IMR-90 (cell line): ENCODE measurements around the gene WDR3. TPM values are rescaled to one million over a fixed set of nuclear protein-coding genes. Genes with fewer than 3 reads are reported as not detected.
"Not testable (repeated sequence)": the region's sequence is repeated elsewhere in the genome, so short reads cannot be mapped to it uniquely, and the experiment has no call there.

Experiments
- ATAC-seq: fragments of 200-7000 bp; cut with Tn5 transposase; 2 replicates; pipeline ENCODE4 v1.9.1; 2020; ENCODE audit warnings: low read depth, mild to moderate bottlenecking, moderate library complexity
- BruUV-seq: library from RNA; stranded (reverse); fragments of 400-500 nt; replicated peaks from 2 replicates; lab custom pipeline; 2021; lab: Mats Ljungman, UMichigan
- CTCF ChIA-PET: fragments of 300-600 bp; formaldehyde crosslinking; extraction: SDS; loops from one replicate; lab custom pipeline; 2021; ENCODE audit warnings: antibody characterized with exemption; lab: Yijun Ruan, JAX
- POLR2A ChIA-PET: fragments of 300-600 bp; sonication (Branson Sonifier 250); formaldehyde crosslinking; loops from one replicate; lab custom pipeline; 2022; ENCODE audit warnings: antibody characterized with exemption; ENCODE audit not compliant: unreplicated experiment; lab: Charles Lee
- DNase-seq: peaks from one replicate; pipeline ENCODE4 v3.0.0; 2013
- H2AFZ ChIP-seq: replicated peaks from 2 replicates; pipeline ENCODE3; 2013; ENCODE audit warnings: low read length, mild to moderate bottlenecking; ENCODE audit not compliant: poor library complexity
- H2AK5ac ChIP-seq: 2 replicates; pipeline ENCODE4 v1.6.1; 2013; ENCODE audit warnings: low read depth, low read length, inconsistent platforms
- H2AK9ac ChIP-seq: replicated peaks from 2 replicates; pipeline ENCODE3; 2013; ENCODE audit warnings: mild to moderate bottlenecking, low read depth, low read length, moderate library complexity; ENCODE audit not compliant: poor library complexity
- H2BK120ac ChIP-seq: 2 replicates; pipeline ENCODE4 v1.6.1; 2013; ENCODE audit warnings: low read depth, low read length, inconsistent platforms
- H2BK15ac ChIP-seq: 3 replicates; pipeline ENCODE4 v1.6.1; 2013; ENCODE audit warnings: low read depth, low read length, inconsistent platforms
- H2BK20ac ChIP-seq: 2 replicates; pipeline ENCODE4 v1.6.1; 2013; ENCODE audit warnings: low read depth, mild to moderate bottlenecking, inconsistent platforms, low read length, moderate library complexity
- H2BK5ac ChIP-seq: 2 replicates; pipeline ENCODE4 v1.6.1; 2013; ENCODE audit warnings: mild to moderate bottlenecking, low read depth, low read length, inconsistent platforms; ENCODE audit not compliant: poor library complexity, severe bottlenecking
- H3K14ac ChIP-seq: replicated peaks from 2 replicates; pipeline ENCODE4 v1.6.1; 2013; ENCODE audit warnings: low read depth, low read length, inconsistent platforms
- H3K18ac ChIP-seq: 2 replicates; pipeline ENCODE4 v1.6.1; 2013; ENCODE audit warnings: low read depth, low read length, control low read depth
- H3K23ac ChIP-seq: 2 replicates; pipeline ENCODE4 v1.6.1; 2013; ENCODE audit warnings: low read depth, low read length, inconsistent platforms
- H3K27ac ChIP-seq: 2 replicates; pipeline ENCODE4 v1.5.1; 2013; ENCODE audit warnings: mild to moderate bottlenecking, control low read depth, low read length; ENCODE audit not compliant: insufficient read depth
- H3K27me3 ChIP-seq: 2 replicates; pipeline ENCODE4 v1.6.1; 2013; ENCODE audit warnings: low read length; ENCODE audit not compliant: control insufficient read depth, insufficient read depth
- H3K36me3 ChIP-seq: 2 replicates; pipeline ENCODE4 v1.6.1; 2013; ENCODE audit warnings: low read length, mixed read lengths; ENCODE audit not compliant: control insufficient read depth, insufficient read depth
- H3K4ac ChIP-seq: 2 replicates; pipeline ENCODE4 v1.6.1; 2013; ENCODE audit warnings: low read depth, low read length, inconsistent platforms
- H3K4me1 ChIP-seq: 2 replicates; pipeline ENCODE4 v1.6.1; 2013; ENCODE audit warnings: low read length, mixed read lengths; ENCODE audit not compliant: control insufficient read depth, insufficient read depth
- H3K4me2 ChIP-seq: 2 replicates; pipeline ENCODE4 v1.6.1; 2013; ENCODE audit warnings: low read depth, mild to moderate bottlenecking, control low read depth, low read length, moderate library complexity
- H3K4me3 ChIP-seq: 2 replicates; pipeline ENCODE4 v1.5.1; 2013; ENCODE audit warnings: low read depth, mild to moderate bottlenecking, control low read depth, low read length, moderate library complexity; ENCODE audit not compliant: insufficient read depth
- H3K56ac ChIP-seq: 2 replicates; pipeline ENCODE4 v1.6.1; 2013; ENCODE audit warnings: low read length, inconsistent platforms; ENCODE audit not compliant: insufficient read depth; ENCODE audit errors: extremely low read depth
- H3K79me1 ChIP-seq, 2 experiments: 2 replicates each; pipeline ENCODE4 v1.6.1; 2013; ENCODE audit warnings: low read length in 2 of 2, inconsistent platforms in 1 of 2, low read depth in 1 of 2
- H3K9ac ChIP-seq: 2 replicates; pipeline ENCODE4 v1.6.1; 2013; ENCODE audit warnings: low read depth, low read length, control low read depth
- H3K9me1 ChIP-seq: 2 replicates; pipeline ENCODE4 v1.6.1; 2013; ENCODE audit warnings: low read length, inconsistent platforms; ENCODE audit not compliant: insufficient read depth
- H3K9me3 ChIP-seq: 2 replicates; pipeline ENCODE4 v1.6.1; 2013; ENCODE audit warnings: low read length; ENCODE audit not compliant: control insufficient read depth, insufficient read depth
- H4K20me1 ChIP-seq: 2 replicates; pipeline ENCODE4 v1.6.1; 2013; ENCODE audit warnings: low read length, inconsistent platforms; ENCODE audit not compliant: insufficient read depth
- H4K5ac ChIP-seq: 2 replicates; pipeline ENCODE4 v1.6.1; 2013; ENCODE audit warnings: mild to moderate bottlenecking, low read depth, low read length, control low read depth
- H4K8ac ChIP-seq, 2 experiments: 2 replicates each; pipeline ENCODE4 v1.6.1; 2013; ENCODE audit warnings: low read depth in 2 of 2, low read length in 2 of 2, control low read depth in 1 of 2, inconsistent platforms in 1 of 2
- H4K91ac ChIP-seq: 2 replicates; pipeline ENCODE4 v1.6.1; 2013; ENCODE audit warnings: low read depth, low read length, inconsistent platforms; ENCODE audit not compliant: insufficient read depth
- WGBS, 2 experiments: methylation state at CpG; one replicate each; pipeline versions ENCODE4 v1.1.5 to v1.1.7; 2013; ENCODE audit warnings: missing lambda C conversion rate in 2 of 2; ENCODE audit not compliant: insufficient read length in 1 of 2; ENCODE audit errors: extremely low coverage in 2 of 2; 5-methylcytosine and 5-hydroxymethylcytosine counted together
- dilution Hi-C: fragments of 300-500 bp; cut with HindIII; formaldehyde crosslinking; loops from one replicate; pipeline ENCODE4 v1.14.3; 2018; ENCODE audit warnings: low sequenced_read_pairs; ENCODE audit not compliant: unreplicated experiment
- in situ Hi-C: fragments of 300-500 bp; cut with MboI; formaldehyde crosslinking; loops from 3 replicates; pipeline ENCODE4 v1.14.3; 2019; ENCODE audit warnings: low sequenced_read_pairs, inconsistent platforms, mixed read lengths
- intact Hi-C: fragments of 100-400 bp; cut with micrococcal nuclease; formaldehyde crosslinking; loops from 2 replicates; pipeline ENCODE4 v1.10.0; 2022
- polyA plus RNA-seq, 3 experiments: library from polyadenylated mRNA; depleted of rRNA; stranded (reverse); fragments of >200 nt; gene quantifications; 2 replicates each; pipeline ENCODE4 v1.2.3, GENCODE V29; 2012; ENCODE audit warnings: low replicate concordance in 1 of 3
- total RNA-seq: library from RNA; depleted of rRNA; stranded (reverse); fragments of >200 nt; gene quantifications from 2 replicates; pipeline ENCODE4 v1.2.3, GENCODE V29; 2012

WDR3 gene
- total and polyA plus RNA-seq, 2 of the 4 experiments (the other 2 are of a cell fraction), result 16.7 to 88.5 TPM

GRCh38 chr1:117922717-117923116 is 6.8 kb upstream of the WDR3 start:
- H3K9me3 ChIP-seq, H3K4me2 ChIP-seq, H4K8ac ChIP-seq, H3K56ac ChIP-seq, H2BK120ac ChIP-seq, H4K5ac ChIP-seq, H3K14ac ChIP-seq, H3K9me1 ChIP-seq, H3K36me3 ChIP-seq, in situ Hi-C loops, dilution Hi-C loops, CTCF ChIA-PET, ATAC-seq, H2BK15ac ChIP-seq, DNase-seq, POLR2A ChIA-PET, BruUV-seq, H2AK5ac ChIP-seq, H2BK20ac ChIP-seq, H3K18ac ChIP-seq, H3K27ac ChIP-seq, H3K27me3 ChIP-seq, H2AK9ac ChIP-seq, H3K9ac ChIP-seq, H2AFZ ChIP-seq, H3K4me1 ChIP-seq, H3K23ac ChIP-seq, H4K20me1 ChIP-seq, H3K4ac ChIP-seq, H2BK5ac ChIP-seq, H3K4me3 ChIP-seq, H4K91ac ChIP-seq: not testable (repeated sequence)
- H3K79me1 ChIP-seq, result peaks cover 6 to 45% of the 10 kb centered on the region in 2 experiments; a peak in 3 of 4 replicates
- intact Hi-C loops, result loop anchor here (10.0 kb wide), 1 partner anchor 858 kb away; the partner anchor contains the start of gene TTF2
- WGBS, 2 experiments, result no CpG with 5 or more reads among the region's 7 CpGs
